Stimulated activated CD8-positive, alpha-beta memory T cell treated with anti-CD3 and anti-CD28 coated beads, Interleukin-12 subunit alpha, Interleukin-12 subunit beta, amount 100 ng/mL, for 24 hours (primary cell): ENCODE results near the gene TTBK2.
"Not testable (repeated sequence)": the region's sequence is repeated elsewhere in the genome, so short reads cannot be mapped to it uniquely, and the experiment has no call there.

Source experiments
- DNase-seq: peaks from one replicate; pipeline ENCODE4 v3.0.0-alpha.2; 2020; ENCODE audit errors: extremely low read depth

The TTBK2 gene

DNA sequence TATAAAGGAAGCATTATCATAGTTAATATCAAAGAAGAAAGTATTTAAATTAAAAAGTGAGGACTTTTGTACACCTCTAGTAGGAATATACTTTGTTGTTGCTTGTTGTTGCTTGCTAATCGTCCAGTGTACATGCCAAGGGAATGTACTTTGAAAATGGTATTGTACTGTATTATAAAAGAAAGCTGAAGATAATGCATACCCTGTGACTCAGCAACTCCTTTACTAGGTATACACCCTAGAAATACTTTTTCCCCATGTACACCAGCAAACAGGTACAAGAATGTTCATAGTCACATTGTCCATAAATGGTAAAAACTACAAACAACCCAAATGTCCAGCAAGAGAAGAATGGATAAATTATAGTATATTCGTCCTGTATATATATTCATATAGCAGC lies 12.0 kb downstream of the TTBK2 start:
- no peak for DNase-seq

DNA sequence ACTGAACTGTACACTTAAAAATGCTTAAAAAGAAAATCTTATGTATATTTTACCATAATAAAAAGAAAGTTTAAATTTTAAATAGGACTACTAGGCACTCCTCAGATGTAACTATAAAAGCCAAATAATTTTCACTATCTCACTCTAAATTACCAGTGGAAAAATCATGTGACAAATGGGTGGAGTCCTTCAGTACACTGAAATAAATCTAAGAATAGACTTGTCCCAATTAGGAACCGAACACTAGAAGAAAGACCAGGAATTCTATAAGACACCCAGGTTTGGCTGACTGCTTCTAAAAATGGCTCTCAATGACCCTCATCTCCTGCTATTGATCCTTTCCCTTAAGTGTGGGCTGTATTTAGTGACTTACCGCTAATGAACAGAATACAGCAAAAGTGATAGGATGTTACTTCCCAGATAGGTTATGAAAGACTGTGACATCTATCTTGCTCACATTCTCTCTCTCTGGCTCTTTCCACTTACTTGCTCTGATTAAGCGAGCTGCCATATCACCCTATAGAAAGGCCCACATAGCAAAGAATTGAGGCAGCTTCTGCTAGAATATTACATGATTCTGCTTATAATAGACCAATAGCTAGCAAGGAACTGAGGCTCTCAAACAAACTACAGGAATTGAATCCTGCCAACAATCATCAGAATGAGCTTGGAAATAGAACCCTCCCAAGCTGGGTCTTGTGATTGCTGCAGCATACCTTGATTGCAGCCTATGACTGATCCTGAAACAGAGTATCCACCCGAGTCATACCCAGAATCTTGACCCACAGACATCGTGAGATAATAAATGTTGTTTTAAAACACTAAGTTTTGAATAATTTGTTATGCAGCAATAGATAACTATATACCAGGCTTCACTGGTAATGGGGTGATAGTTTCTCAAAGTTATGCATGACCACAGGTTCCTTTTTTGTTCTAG lies 16.9 kb downstream of the TTBK2 start:
- no peak for DNase-seq

DNA sequence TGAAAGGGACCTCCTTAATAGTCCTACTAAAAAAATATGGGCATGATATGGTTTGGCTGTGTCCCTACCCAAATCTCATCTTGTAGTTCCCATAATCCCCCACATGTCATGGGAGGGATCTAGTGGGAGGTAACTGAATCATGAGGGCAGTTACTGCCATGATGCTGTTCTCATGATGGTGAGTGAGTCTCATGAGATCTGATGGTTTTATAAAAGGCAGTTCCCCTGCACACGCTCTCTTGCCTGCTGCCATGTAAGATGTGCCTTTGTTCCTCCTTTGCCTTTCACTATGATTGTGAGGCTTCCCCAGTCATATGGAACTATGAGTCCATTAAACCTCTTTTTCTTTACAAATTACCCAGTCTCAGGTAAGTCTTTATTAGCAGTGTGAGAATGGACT lies 26.7 kb downstream of the TTBK2 start:
- not testable (repeated sequence) for DNase-seq

DNA sequence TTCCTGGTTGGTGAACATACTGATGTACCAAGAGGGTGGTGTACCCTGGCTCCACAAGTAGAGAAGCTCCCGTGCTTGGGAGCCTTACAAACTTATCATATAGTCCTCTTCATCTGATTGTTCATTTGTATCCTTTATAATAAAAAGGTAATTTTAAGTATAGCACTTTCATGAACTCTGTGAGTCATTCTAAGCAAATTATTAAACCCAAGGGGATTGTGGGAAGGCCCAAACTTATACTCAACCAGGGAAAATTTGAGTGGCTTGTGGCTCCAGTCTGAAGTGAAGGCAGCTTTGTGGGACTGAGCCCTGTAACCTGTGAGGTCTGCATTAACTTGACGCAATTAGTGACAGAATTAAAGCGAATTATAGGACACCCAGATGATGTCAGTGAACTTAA lies 29.0 kb downstream of the TTBK2 start:
- no peak for DNase-seq

DNA sequence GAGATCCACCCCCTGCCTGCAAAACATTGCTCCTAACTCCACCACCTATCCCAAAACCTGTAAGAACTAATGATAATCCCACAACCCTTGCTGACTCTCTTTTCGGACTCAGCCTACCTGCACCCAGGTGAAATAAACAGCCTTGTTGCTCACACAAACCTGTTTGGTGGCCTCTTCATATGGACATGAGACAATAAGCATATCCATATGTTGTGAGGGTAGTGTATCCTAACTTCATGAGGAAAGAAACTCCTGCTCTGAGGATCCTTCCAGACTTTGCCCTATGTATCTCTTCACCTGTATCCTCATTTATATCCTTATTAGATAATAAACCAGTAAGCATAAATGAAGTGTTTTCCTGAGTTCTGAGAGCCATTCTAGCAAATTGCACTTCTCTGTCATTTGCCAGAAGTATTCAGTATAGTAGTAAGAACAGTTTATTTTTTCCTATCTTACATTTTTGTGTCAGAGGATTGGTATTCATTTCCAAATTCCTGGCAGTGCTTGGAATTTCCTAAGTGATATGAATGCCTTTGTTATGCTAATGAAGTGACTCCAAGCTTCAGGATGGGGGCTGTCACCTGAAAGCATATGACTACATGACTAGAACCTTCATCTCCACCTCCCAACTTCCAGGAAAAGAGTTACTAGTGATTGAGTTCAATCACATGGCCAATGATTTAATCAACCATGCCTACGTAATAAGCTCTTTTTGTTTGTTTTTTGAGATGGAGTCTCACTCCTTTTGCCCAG lies 30.2 kb downstream of the TTBK2 start:
- no peak for DNase-seq

DNA sequence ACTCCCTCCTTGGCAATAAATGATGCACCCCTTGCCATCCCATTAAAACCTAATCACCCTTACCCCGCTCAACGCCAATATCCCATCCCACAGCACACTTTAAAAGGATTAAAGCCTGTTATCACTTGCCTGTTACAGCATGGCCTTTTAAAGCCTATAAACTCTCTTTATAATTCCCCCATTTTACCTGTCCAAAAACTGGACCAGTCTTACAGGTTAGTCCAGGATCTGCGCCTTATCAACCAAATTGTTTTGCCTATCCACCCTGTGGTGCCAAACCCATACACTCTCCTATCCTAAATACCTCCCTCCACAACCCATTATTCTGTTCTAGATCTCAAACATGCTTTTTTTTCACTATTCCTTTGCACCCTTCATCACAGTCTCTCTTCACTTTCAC lies 33.2 kb downstream of the TTBK2 start:
- not testable (repeated sequence) for DNase-seq

DNA sequence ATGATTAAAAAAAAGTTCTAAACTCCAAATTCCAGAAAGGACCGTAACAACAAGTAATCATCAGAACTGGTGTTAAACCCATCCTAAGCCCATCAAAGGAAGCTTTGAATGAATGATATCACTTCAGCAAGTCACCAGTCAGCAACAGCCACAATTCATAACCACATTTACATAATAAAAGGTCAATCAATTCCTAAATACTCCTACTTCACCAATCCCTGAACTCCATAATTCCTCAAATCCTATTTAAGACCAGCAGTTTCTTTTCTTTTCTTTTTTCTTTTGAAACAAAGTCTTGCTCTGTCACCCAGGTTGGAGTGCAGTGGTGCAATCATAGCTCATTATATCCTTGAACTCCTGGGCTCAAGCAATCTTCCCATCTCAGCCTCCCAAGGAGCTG lies 40.5 kb downstream of the TTBK2 start:
- DNase-seq: no peak

DNA sequence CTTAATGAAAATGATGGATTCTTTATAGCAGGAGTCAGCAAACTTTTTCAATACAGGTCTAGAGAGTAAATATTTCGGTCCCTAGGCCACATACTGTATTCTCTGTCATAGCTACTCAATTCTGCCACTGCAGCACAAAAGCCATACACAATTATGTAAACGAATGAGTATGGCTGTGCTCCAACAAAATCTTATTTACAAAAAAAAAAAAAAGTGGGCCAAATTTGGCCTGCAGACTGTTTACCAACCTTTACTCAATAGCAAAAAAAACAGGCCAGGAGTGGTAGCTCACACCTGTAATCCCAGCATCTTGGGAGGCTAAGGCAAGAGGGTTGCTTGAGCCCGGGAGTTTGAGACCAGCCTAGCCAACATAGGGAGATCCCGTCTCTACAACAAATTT lies 41.1 kb downstream of the TTBK2 start:
- no peak for DNase-seq

DNA sequence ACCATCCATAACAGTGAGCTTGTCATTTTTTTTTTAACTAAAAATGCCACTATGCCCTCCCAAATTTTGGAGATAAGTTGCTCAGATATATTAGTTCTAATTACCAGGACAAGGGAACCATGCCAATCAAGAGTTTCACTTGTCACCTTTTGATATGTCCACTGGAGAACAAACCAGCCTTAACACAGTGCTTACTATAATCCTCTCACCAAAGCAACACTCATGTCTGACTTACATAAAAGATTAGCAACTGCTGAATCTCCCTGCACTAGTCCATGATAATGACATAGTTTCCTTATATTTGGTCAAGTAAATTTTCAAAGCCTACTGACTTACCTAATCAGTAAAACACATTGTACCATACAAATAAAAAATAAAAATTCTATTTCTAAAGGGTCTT lies 44.4 kb downstream of the TTBK2 start:
- no peak for DNase-seq

DNA sequence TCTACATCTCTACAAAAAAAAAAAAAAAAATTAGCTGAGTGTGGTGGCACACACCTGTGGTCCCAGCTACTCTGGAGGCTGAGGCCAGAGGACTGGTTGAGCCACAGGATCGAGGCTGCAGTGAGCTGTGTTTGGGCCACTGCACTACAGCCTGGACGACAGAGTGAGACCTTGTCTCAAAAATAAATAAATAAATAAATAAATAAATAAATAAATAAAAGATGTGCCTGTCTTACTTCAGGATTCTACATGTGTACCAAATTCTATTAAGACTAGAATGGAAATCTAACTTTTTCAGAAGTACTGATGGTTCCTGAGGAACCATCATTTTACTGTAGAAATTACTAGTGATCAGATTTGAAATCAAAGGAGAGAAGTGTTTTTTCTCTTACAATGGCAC lies 51.9 kb downstream of the TTBK2 start:
- no peak for DNase-seq

DNA sequence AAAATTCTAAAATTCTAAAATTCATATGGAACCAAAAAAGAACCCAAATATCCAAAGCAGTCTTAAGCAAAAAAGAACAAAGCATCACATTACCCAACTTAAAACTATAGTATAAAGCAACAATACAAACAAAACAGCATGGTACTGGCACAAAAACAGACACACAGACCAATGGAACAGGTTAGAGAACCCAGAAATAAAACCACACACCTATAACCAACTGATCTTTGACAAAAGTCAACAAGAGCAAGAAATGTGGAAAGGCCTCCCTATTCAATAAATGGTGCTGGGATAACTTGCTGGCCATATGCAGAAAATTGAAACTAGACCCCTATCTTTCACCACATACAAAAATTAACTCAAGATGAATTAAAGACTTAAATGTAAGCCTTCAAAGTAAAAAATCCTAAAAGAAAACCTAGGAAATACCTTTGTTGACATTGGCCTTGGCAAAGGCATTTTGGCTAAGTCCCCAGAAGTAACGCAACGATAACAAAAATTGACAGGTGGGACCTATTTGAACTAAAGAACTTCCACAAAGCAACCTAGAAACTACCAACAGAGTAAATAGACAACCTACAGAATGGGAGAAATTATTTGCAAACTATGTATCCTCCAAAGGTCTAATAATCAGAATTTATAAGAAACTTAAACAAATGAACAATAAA lies 56.9 kb downstream of the TTBK2 start:
- no peak for DNase-seq

DNA sequence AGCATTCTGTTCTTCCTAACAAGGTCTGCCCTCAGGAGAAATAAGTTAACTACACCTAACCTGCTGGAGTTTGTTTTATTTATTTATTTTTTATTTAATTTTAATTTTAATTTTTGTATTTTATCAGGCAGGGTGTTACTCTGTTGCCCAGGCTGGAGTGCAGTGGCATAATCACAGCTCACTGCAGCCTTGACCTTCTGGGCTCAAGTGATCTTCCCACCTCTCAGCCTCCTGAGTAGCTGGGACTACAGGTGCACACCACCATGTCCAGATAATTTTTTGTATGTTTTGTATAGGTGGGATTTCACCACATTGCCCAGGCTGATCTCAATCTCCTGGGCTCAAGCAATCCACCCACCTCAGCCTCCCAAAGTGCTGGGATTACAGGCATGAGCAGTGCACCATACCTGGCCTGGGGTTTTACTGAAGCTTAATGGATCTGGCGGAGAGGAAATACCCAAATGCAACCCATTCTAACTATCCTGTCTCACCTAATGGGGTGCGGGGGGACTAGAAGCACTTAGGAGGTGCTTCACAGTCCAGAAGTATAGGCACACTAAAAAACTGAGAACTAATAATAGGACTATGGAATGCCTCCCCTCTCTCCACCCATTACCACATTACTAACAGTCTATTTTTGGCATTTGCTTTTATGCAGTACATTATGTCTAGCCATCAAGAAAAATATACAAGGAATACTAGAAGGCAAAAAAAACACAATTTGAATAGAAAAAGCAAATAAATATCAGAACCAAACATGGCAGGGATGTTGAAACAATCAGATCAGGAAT lies 61.4 kb downstream of the TTBK2 start:
- DNase-seq: no peak

DNA sequence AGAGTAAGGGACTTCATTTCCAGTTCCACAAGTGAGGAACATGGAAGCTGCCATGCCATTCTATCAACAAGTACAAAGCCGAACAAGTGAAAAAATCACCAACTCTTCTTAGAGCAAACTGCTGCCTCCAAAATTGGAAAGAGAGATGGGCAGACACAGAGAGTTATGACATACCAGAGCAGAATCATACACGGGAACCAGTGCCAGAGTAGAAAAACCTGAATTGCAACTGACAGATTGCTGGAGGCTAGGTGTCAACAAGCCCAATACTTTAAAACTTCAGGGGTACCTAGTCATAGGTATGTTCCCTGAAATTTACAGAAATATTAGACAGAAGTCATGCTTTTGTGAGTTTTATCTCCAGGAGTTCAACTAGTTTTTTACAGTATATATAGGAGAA lies 62.0 kb downstream of the TTBK2 start:
- no peak for DNase-seq

DNA sequence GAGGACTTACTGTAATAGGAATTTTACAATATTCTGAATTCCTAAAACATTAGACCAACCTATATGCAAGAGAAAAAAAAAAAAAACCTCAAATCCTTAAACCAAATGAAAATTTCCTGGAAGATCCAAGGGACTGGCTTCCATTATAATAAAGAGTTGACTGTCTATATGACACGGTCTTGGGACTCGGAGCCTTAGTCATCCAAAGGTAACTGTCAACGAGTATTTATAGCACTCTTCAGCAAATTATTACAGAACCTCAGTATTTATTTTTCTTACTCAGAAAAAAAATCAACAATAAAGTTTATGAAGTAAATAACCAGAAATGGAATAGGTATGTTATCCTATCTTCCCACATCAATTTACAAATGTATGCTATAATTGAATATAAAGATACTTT lies 66.0 kb downstream of the TTBK2 start:
- DNase-seq: no peak

DNA sequence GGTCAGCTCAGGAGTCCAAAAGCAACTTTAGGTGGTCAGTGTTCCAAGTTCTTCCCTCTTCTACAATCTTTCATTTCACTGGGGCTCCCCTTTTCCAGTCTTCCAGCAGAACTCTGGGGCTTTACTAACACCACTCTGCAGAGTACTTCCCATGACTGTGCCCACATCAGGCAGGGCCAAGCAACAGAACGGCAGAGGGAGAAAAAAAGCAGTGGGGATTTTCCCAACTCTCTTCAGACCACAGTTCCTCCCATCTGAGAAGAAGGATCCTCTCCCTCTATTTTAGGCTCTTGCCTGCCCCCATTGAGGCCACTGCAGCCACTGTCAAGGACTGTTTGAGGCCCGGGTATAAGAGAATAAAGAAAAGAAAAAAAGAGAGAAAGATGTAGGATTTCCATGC lies 70.7 kb downstream of the TTBK2 start:
- no peak for DNase-seq

DNA sequence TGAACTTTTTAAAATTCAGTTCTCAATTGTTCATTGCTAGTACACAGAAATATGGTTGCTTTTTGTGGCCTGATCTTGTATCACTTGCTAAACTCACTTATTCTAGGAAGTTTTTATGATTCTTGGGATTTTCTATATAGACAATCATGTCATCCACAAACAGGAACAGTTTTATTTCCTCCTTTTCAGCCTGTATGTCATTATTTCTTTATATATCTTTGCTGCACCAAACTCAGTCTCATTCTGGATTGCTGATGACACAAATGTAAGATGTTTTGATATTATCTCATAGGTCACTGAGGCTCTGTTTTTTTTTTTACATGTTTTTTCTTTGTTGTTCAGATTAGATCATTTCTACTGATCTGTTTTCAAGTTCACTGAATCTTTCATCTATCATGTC lies 71.7 kb downstream of the TTBK2 start:
- no peak for DNase-seq

DNA sequence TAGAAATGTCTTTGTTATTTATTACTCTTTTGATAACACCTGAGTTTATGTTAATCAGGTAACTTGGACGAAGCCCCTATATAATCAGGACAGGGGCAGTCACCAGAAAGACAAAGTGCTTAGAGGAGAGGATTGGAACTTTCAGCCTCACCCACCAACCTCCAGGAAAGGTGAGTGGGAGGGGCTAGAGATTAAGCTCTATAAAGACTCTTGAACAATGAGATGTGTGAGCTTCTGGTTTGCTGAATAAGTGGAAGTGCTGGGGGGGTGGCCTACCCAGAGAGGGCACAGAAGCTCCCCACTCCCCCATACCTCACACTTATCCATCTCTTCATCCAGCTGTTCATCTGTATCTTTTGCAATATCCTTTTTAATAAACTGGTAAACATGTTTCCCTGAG lies 73.9 kb downstream of the TTBK2 start:
- no peak for DNase-seq

DNA sequence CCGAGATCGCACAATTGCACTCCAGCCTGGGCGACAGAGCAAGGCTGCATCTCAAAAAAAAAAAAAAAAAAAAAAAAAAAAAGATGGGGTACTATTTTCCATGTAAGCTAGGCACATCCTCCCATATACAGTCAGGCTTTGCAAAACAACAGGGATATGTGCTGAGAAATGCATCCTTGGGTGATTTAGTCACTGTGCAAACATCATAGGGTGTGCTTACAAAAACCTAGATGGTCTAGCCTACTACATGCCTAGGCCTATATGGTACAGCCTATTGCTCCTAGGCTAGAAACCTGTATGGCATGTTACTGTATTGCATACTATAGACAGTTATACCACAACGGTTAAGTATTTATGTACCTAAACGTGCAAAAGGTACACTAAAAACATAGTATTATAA lies 75.0 kb downstream of the TTBK2 start:
- DNase-seq: no peak

DNA sequence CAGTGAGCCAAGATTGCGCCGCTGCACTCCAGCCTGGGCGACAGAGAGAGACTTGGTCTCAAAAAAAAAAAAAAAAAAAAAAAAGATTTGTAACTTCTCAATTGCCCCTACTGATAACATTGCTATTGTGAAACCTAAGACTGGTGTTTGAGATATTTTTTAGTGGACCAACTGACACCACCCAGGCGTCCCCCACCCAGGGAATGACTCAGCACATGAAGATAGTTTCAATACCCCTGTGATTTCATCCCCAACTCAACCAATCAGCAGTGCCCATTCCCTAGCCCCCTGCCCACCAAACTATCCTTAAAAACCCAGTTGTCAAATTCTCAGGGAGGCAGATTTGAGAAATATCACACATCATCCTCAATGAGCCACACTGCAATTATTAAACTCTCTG lies 76.9 kb downstream of the TTBK2 start:
- DNase-seq: no peak

DNA sequence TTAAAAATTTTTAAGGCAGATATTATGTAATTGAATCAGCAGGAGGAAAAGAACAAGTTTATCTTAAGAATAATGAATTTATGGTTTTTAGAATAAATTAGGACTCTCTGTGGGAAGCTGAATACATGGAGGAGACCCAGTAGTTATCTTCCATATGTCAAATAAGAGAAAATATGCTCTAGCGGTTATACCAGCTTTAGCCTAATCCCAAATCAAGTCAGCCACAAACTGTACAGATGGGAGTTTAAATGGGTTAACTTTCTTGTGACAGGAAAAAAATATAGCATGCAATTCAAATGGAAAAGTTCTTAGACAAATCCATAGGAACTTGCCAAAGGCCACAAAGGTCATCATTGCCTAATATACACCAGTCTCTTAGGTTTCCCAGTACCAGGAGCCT lies 84.3 kb downstream of the TTBK2 start:
- DNase-seq: no peak

DNA sequence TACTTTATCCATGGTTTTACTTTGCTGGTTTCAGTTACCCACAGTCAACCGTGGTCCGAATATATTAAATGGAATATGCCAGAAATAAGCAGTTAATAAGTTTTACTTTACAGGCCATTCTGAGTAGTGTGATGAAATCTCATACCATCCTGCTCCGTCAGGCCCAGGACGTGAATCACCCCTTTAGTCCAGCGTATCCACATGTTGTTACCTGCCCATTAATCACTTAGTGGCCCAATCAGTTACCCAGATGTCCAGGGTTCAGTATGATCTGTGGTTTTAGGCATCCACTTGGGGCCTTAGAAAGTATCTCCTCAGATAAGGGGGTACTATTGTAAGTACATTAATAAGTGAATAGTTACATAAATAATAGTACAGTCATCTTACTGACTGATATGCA lies 88.0 kb downstream of the TTBK2 start:
- no peak for DNase-seq
